ENCODE results near the gene GLIS1. TPM values are rescaled to one million over a fixed set of nuclear protein-coding genes. Genes with fewer than 3 reads are reported as not detected.

The GLIS1 gene
- total RNA-seq, 2 donors from 2014 or later = 0.16 TPM; not detected in 1

DNA sequence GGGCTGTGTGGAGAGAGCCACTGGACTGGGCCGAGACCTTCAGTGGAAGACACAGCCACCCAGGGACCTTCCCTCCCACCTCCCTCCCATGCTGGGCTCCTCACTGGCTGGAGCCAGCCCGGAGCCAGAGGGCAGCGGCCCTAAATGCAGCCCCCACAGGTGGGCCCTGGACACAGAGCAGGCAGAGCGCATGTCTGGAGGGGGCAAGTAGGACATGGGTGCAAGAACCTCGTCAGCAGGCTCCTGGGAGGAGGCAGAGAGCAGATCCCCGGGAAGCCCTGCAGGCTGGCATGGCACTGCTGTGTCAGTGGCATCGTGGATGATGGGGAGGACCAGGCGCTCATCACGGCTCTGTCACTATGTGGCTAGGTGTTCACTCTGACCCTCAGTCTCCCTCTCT lies 234.1 kb downstream of the GLIS1 start:
- H3K9me3 ChIP-seq = no peaks in the 10 kb centered on the region
- H3K27ac ChIP-seq = no peak overlapping the region
- no peaks in the 10 kb centered on the region for H3K36me3 ChIP-seq
- no peak overlapping the region for H3K4me3 ChIP-seq
- TF ChIP-seq, protein P1, sequence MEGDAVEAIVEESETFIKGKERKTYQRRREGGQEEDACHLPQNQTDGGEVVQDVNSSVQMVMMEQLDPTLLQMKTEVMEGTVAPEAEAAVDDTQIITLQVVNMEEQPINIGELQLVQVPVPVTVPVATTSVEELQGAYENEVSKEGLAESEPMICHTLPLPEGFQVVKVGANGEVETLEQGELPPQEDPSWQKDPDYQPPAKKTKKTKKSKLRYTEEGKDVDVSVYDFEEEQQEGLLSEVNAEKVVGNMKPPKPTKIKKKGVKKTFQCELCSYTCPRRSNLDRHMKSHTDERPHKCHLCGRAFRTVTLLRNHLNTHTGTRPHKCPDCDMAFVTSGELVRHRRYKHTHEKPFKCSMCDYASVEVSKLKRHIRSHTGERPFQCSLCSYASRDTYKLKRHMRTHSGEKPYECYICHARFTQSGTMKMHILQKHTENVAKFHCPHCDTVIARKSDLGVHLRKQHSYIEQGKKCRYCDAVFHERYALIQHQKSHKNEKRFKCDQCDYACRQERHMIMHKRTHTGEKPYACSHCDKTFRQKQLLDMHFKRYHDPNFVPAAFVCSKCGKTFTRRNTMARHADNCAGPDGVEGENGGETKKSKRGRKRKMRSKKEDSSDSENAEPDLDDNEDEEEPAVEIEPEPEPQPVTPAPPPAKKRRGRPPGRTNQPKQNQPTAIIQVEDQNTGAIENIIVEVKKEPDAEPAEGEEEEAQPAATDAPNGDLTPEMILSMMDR (IDR thresholded peaks at IDR 0.05) = no peak
- no peak overlapping the region for H3K9ac ChIP-seq (ENCODE audit: low read depth in 2 of 2, low read length in 2 of 2)
- no peaks in the 10 kb centered on the region for H3K27me3 ChIP-seq
- intact Hi-C loops (cut with DNase I) = no loop called here
- DNase-seq = no peak
- H3K4me1 ChIP-seq = no peaks in the 10 kb centered on the region

DNA sequence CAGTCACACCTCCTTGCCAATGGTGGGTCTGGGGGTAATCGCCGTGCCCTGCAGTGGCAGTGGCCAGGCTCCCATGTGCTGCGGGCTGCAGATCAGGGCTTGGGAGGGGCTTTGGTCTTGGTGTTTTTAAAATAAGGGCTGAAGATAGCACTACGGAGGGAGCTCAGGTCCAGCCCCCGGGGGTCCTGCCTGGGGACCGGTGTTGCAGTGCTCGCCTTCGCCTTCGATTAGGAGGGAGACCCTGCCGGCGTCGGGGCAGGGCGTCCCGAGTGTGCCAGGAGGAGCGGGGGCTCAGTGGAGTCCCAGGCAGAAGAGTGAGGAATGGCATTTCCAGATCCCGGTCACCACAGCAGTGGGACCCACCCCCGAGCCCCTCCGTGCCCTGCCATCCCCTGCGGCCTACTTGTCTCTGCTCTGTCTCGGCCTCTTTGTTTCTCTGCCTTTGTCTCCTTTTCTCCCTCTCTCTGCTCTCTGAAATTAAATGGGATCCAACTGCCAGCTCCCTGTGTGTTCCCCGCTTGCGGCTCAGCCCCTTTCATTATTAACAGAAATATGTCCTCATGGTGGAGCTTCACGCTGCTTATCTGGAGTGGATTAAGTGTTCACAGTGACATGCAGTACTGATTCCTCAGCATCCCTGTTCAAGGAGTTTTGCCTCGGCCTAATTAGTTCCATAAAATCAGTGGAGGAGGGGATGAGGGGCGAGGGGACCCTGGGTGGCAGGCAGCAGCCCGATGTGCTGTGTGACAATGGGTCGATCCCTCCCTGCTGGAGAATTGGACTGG lies 235.3 kb downstream of the GLIS1 start:
- Histone ChIP-seq H3K4me3 (no peak overlapping the region), H3K9me3 (no peaks in the 10 kb centered on the region), H3K9ac (ENCODE audit: low read depth in 2 of 2, low read length in 2 of 2) (no peak overlapping the region), H3K27ac (no peak overlapping the region), H3K36me3 (no peaks in the 10 kb centered on the region), H3K27me3 (no peaks in the 10 kb centered on the region), H3K4me1 (no peaks in the 10 kb centered on the region)
- no peak for DNase-seq
- intact Hi-C loops (cut with DNase I) = no loop called here
- TF ChIP-seq, protein P1 (IDR thresholded peaks at IDR 0.05) = no peak

DNA sequence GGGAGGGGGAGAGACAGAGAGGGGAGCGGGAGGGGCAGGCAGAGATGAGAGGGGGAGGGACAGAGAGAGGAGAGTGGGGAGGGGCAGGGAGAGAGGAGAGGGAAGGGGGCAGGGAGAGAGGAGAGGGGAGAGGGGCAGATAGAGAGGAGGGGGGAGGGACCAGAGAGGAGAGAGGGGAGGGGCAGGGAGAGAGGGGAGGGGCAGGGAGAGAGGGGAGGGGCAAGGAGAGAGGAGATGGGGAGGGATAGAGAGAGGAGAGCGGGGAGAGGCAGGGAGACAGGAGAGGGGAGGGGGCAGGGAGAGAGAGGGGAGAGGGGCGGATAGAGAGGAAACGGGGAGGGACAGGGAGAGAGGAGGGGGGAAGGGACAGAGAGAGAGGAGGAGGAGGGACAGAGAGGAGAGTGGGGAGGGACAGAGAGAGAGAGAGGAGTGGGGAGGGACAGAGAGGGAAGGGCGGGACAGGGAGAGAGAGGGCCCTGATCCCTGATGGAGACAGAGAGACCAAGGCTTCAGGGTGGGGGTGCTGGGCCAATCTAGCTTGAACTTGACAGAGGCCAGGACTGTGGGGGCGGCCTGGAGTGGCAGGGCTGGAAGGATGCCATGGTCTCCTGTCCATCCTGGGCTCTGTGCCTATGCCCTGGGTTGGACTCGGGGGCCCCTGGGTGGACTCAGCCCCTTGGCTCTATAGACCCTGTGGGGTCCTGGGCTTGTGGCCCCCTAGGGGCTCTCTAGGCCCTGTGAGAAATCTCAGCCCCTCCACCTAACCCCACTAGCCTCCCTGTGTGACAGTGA lies 236.1 kb downstream of the GLIS1 start:
- Histone ChIP-seq H3K4me1 (no peaks in the 10 kb centered on the region), H3K27ac (no peak overlapping the region), H3K36me3 (no peaks in the 10 kb centered on the region), H3K27me3 (no peaks in the 10 kb centered on the region), H3K9ac (ENCODE audit: low read depth in 2 of 2, low read length in 2 of 2) (no peak overlapping the region), H3K9me3 (no peaks in the 10 kb centered on the region), H3K4me3 (no peak overlapping the region)
- no peak for DNase-seq
- TF ChIP-seq, protein P1 (IDR thresholded peaks at IDR 0.05) = no peak
- intact Hi-C loops (cut with DNase I) = no loop called here

DNA sequence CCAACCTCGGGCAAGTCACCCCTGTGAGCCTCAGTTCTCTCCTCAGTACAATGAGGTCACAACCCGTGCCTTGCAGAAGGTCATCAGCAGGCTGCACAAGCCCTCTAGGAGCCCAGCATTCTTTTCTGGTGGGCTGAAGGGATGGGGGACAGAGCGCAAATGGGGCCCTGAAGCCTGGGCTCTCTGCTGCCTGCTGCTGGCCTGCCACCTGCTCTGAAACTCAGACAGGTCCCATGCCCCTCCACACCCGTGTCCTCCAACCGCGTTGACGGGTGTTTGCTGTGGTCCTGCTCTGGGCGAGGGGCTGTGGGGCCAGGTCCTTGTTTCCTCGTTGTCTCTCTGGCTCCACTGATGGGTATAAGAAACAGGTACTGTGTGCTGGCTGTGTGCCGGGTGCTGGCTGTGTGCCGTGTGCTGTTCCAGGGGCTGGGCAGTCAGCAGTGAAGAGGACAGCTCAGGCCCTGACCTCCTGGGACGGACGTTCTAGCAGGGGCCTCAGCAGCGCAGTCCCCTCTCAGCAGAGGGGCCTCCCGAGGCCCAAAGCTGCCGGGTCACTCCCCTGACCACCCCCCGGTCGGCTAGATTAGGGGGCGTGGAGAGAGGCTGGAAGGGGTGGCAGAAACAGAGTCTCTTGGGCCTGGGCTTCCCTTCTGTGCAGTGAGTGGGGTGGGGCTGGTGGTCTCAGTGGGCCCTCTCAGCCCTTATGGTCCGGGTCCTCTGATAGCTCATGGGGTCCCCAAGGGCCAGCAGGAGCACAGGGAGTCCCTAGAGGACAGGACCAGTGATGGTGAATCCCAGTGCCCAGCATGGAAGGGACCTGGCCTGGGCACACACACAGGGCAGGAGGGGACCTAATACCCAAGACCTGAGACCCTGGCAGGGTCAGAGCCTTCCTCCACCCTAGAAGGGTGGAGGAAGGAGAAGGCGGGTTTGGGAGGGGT lies 237.6 kb downstream of the GLIS1 start:
- Histone ChIP-seq H3K9me3 (no peaks in the 10 kb centered on the region), H3K4me3 (no peak overlapping the region), H3K27ac (no peak overlapping the region), H3K4me1 (no peaks in the 10 kb centered on the region), H3K27me3 (no peaks in the 10 kb centered on the region), H3K36me3 (no peaks in the 10 kb centered on the region), H3K9ac (ENCODE audit: low read depth in 2 of 2, low read length in 2 of 2) (no peak overlapping the region)
- intact Hi-C loops (cut with DNase I) = no loop called here
- TF ChIP-seq, protein P1 (IDR thresholded peaks at IDR 0.05) = no peak
- DNase-seq = no peak
